ENCODE data around the gene ITGB5.

ITGB5 gene

GRCh38 chr3:124821356-124821755 lies 65.8 kb downstream of the ITGB5 start:
- TF ChIP-seq CTCF (IDR thresholded peaks at IDR 0.05; ENCODE audit: low read depth, low read length), result no peak
- H3K4me3 ChIP-seq (ENCODE audit: low read depth, low read length), result no peak overlapping the region

DNA sequence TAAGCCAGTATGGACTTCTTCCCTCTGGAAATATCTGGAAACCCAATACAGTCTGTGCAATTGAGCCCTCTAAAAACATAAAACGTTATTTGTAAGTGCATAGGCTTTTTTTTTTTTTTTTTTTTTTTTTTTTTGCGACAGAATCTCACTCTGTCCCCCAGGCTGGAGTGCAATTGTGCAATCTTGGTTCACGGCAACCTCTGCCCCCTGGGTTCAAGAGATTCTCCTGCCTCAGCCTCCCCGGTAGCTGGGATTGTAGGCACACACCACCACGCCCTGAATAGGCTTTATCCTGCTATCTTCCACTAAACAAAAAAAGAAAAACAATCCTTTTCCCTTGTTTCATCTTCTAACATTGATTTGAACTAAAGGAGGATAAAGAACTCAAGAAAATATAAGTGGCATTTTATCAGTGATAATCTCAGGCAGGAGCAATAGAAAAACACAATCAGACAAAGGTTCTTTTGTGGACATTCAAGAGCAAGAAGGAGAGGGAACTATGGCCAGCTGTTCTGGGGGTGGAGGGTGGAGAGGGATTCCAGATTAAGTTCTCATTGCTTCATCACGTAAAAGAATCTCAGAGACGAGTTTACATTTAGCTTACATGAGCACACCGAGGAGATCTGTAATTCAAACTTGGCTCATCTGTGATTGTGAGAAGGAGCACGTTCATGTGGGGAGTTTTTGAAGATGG lies 68.6 kb downstream of the ITGB5 start:
- H3K4me3 ChIP-seq (ENCODE audit: low read depth, low read length), result no peak overlapping the region
- no peak for TF ChIP-seq CTCF (IDR thresholded peaks at IDR 0.05; ENCODE audit: low read depth, low read length)

DNA sequence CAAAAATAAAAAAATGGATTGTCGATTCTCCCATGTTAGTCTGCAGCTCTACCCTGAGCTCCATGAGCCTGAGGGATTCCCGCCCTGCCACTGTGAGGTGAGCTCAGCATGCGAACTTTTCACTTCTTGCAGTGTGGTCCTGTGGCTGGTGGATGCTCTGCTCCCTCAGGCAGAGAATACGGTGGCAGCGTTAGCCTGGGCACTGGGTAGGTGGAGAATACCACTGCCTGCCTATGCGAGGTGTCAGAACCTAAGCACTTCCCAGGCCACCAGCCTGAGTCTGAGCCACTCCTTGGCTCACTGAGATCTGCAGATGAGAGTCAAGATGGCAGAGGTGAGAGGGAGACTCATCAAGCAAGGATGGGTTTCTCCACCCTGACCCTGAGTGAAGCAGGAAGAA lies 70.1 kb downstream of the ITGB5 start:
- TF ChIP-seq CTCF (IDR thresholded peaks at IDR 0.05; ENCODE audit: low read depth, low read length), result no peak
- no peak overlapping the region for H3K4me3 ChIP-seq (ENCODE audit: low read depth, low read length)

DNA sequence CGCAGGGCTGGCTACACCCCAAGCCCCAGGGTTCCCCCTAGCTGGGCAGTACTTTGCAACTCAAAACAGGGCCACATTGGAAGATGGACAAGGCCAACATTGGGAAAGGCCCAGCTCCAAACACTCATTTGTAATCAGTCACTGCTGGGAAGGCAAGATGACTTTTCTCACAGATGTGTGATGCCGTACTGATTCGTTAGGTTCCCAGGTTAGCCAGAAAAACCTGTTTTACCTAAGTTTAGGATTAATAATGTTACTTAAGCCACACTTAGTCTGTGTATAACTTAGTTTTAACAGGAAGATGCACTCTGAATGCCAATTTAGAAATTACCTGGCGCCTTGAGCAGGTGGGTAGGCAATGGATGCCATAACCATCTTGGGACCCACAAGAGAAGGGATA lies 71.0 kb downstream of the ITGB5 start:
- no peak for TF ChIP-seq CTCF (IDR thresholded peaks at IDR 0.05; ENCODE audit: low read depth, low read length)
- no peak overlapping the region for H3K4me3 ChIP-seq (ENCODE audit: low read depth, low read length)

- no peak overlapping the region for H3K4me3 ChIP-seq (ENCODE audit: low read depth, low read length)
- no peak for TF ChIP-seq CTCF (IDR thresholded peaks at IDR 0.05; ENCODE audit: low read depth, low read length)
Observed at GRCh38 chr3:124815781-124816180, 71.4 kb downstream of the ITGB5 start.

GRCh38 chr3:124814620-124815421 lies 72.3 kb downstream of the ITGB5 start:
- no peak overlapping the region for H3K4me3 ChIP-seq (ENCODE audit: low read depth, low read length)
- no peak for TF ChIP-seq CTCF (IDR thresholded peaks at IDR 0.05; ENCODE audit: low read depth, low read length)

- no peak overlapping the region for H3K4me3 ChIP-seq (ENCODE audit: low read depth, low read length)
- no peak for TF ChIP-seq CTCF (IDR thresholded peaks at IDR 0.05; ENCODE audit: low read depth, low read length)
Observed at GRCh38 chr3:124813541-124813940, 73.6 kb downstream of the ITGB5 start.
